Uterus (tissue), 2 donors: Measurements from ENCODE around the gene LSM4.

Experiments used
- CTCF ChIP-seq, 4 experiments: fragments of 200-600 bp in 2 of 4; fragments of 450-650 bp in 2 of 4; sonication (generic) in 2 of 4; IDR thresholded peaks; one replicate each; pipeline ENCODE4 v1.5.1; 2016 to 2019; ENCODE audit warnings: antibody characterized with exemption in 4 of 4, mild to moderate bottlenecking in 2 of 4, moderate library complexity in 1 of 4
- POLR2A ChIP-seq, 2 donors: fragments of 450-650 bp; IDR thresholded peaks; one replicate each; pipeline ENCODE4 v1.6.1; 2016; ENCODE audit warnings: antibody characterized with exemption in 2 of 2, mild to moderate bottlenecking in 1 of 2, moderate library complexity in 1 of 2

- TF ChIP-seq CTCF (IDR thresholded peaks at IDR 0.05) (no peak), POLR2A (IDR thresholded peaks at IDR 0.05) (no peak)
These were observed 40.1 kb downstream of the LSM4 start for GRCh38 chr19:18282788-18283141.
